Testis (tissue), 3 donors: Measurements from ENCODE around the gene PLA2G2C. TPM values are rescaled to one million over a fixed set of nuclear protein-coding genes. Genes with fewer than 3 reads are reported as not detected.

Experiments
- DNase-seq: peaks from one replicate; pipeline ENCODE4 v3.0.0-alpha.2; 2019
- H3K27ac ChIP-seq, 2 donors: fragments of 200-600 bp; sonication (generic); one replicate each; pipeline ENCODE4 v1.5.1; 2019
- H3K27me3 ChIP-seq: fragments of 200-600 bp; sonication (generic); one replicate; pipeline ENCODE4 v1.5.1; 2019
- H3K36me3 ChIP-seq: fragments of 200-600 bp; sonication (generic); one replicate; pipeline ENCODE4 v1.5.1; 2017; ENCODE audit warnings: low read depth; ENCODE audit errors: missing control alignments
- H3K4me1 ChIP-seq: fragments of 200-600 bp; sonication (generic); one replicate; pipeline ENCODE4 v1.5.1; 2019
- H3K4me3 ChIP-seq, 2 donors: fragments of 200-600 bp; sonication (generic); one replicate each; pipeline ENCODE4 v1.5.1; 2017 to 2019
- H3K9me3 ChIP-seq: fragments of 200-600 bp; sonication (generic); one replicate; pipeline ENCODE4 v1.5.1; 2017
- CTCF ChIP-seq, 3 experiments: fragments of 450-650 bp in 2 of 3; fragments of 200-600 bp in 1 of 3; sonication (generic) in 1 of 3; IDR thresholded peaks; one replicate each; pipeline ENCODE4 v1.5.1; 2016 to 2019; ENCODE audit warnings: antibody characterized with exemption in 3 of 3, mild to moderate bottlenecking in 2 of 3, moderate library complexity in 1 of 3
- POLR2A ChIP-seq: fragments of 450-650 bp; IDR thresholded peaks from one replicate; pipeline ENCODE4 v1.6.1; 2017; ENCODE audit warnings: antibody characterized with exemption, mild to moderate bottlenecking, moderate library complexity
- WGBS, 2 donors: methylation state at CpG; one replicate each; pipeline ENCODE4 v1.1.5; 2018; 5-methylcytosine and 5-hydroxymethylcytosine counted together
- intact Hi-C: fragments of 100-400 bp; cut with DNase I; formaldehyde crosslinking; loops from one replicate; pipeline ENCODE4 v1.15.1; 2023; ENCODE audit warnings: low total_unique reads
- polyA plus RNA-seq: library from polyadenylated mRNA; stranded (reverse); fragments of 350-450 nt; fragmentation: Illumina TruSeq; extraction: RNeasy Lipid Tissue Mini Kit (QIAGEN cat#74804); gene quantifications from one replicate; pipeline ENCODE4 v1.2.3, GENCODE V29; 2014; ENCODE audit warnings: low read depth, low replicate concordance; ENCODE audit not compliant: insufficient read depth
- total RNA-seq, 2 donors: library from RNA; depleted of rRNA; stranded (reverse); fragments of >200 nt; gene quantifications; one replicate each; pipeline ENCODE4 v1.2.3, GENCODE V29; 2016

PLA2G2C gene
- total and polyA plus RNA-seq, 3 donors from 2014 or later = 0.31 to 1.1 (median 0.47) TPM

- no peak for DNase-seq
- TF ChIP-seq CTCF (IDR thresholded peaks at IDR 0.05) (no peak), POLR2A (no peak)
- Histone ChIP-seq H3K27ac (no peak overlapping the region), H3K4me1 (peaks cover 6% of the 10 kb centered on the region), H3K36me3 (no peaks in the 10 kb centered on the region), H3K9me3 (no peaks in the 10 kb centered on the region), H3K27me3 (no peaks in the 10 kb centered on the region), H3K4me3 (no peak overlapping the region)
- WGBS, 2 donors = 91 to 98% methylated on average over 7 to 12 of the region's 12 CpGs
- intact Hi-C loops = no loop called here
Measured at GRCh38 chr1:20172033-20172590, 14.2 kb downstream of the PLA2G2C start.

GRCh38 chr1:20169932-20170331 is 16.4 kb downstream of the PLA2G2C start:
- Histone ChIP-seq H3K4me1 (peaks cover 21% of the 10 kb centered on the region), H3K27ac (no peak overlapping the region), H3K27me3 (no peaks in the 10 kb centered on the region), H3K4me3 (no peak overlapping the region), H3K9me3 (no peaks in the 10 kb centered on the region), H3K36me3 (no peaks in the 10 kb centered on the region)
- TF ChIP-seq CTCF (IDR thresholded peaks at IDR 0.05) = no peak
- TF ChIP-seq POLR2A = no peak
- intact Hi-C loops = no loop called here
- WGBS, 2 donors = 88 to 92% methylated on average over 2 to 5 of the region's 5 CpGs
- DNase-seq = no peak

GRCh38 chr1:20168564-20169491 is 17.5 kb downstream of the PLA2G2C start:
- WGBS, 2 donors = 77 to 85% methylated on average over 7 to 9 of the region's 9 CpGs
- H3K36me3 ChIP-seq = no peaks in the 10 kb centered on the region
- H3K4me3 ChIP-seq = no peak overlapping the region
- DNase-seq = no peak
- H3K27me3 ChIP-seq = no peaks in the 10 kb centered on the region
- H3K9me3 ChIP-seq = no peaks in the 10 kb centered on the region
- TF ChIP-seq CTCF (IDR thresholded peaks at IDR 0.05) (no peak), POLR2A (no peak)
- peaks cover 21% of the 10 kb centered on the region for H3K4me1 ChIP-seq
- no peak overlapping the region for H3K27ac ChIP-seq
- intact Hi-C loops = no loop called here

GRCh38 chr1:20167126-20167525 is 19.2 kb downstream of the PLA2G2C start:
- Histone ChIP-seq H3K27ac (no peak overlapping the region), H3K27me3 (no peaks in the 10 kb centered on the region), H3K4me3 (no peak overlapping the region), H3K4me1 (peaks cover 21% of the 10 kb centered on the region), H3K36me3 (no peaks in the 10 kb centered on the region), H3K9me3 (no peaks in the 10 kb centered on the region)
- TF ChIP-seq POLR2A = no peak
- TF ChIP-seq CTCF (IDR thresholded peaks at IDR 0.05) = no peak
- WGBS, 2 donors = 90 to 98% methylated on average over 8 of the region's 8 CpGs
- DNase-seq = no peak
- intact Hi-C loops = no loop called here
